ENCODE results near the gene LRRC75B. TPM values are rescaled to one million over a fixed set of nuclear protein-coding genes. Genes with fewer than 3 reads are reported as not detected.

Gene LRRC75B
- total and polyA plus RNA-seq, 2 donors from 2014 or later, result 23.4 to 47.6 TPM

GRCh38 chr22:24550902-24551435, 41.9 kb downstream of the LRRC75B start:
- H3K9me3 ChIP-seq (ENCODE audit: control insufficient read depth in 2 of 3, insufficient read depth in 1 of 3, low read length in 3 of 3), result no peaks in the 10 kb centered on the region
- peak overlapping the region in 1 of 3 donors; percentile 53 for H3K9ac ChIP-seq (ENCODE audit: low read length in 3 of 3)
- no peak for DNase-seq
- H3K27ac ChIP-seq (ENCODE audit: low read depth in 2 of 2, low read length in 2 of 2), result peak overlapping the region; percentile 82 to 83
- H3K4me1 ChIP-seq (ENCODE audit: control insufficient read depth in 2 of 3, insufficient read depth in 2 of 3, low read depth in 1 of 3, low read length in 3 of 3), result peaks cover 0 to 47% (median 39%) of the 10 kb centered on the region in 3 donors
- TF ChIP-seq CTCF (IDR thresholded peaks at IDR 0.05; ENCODE audit: borderline replicate concordance, extremely low read depth, insufficient read depth), result no peak
- peaks cover 11 to 30% (median 23%) of the 10 kb centered on the region in 3 donors for H3K36me3 ChIP-seq (ENCODE audit: control insufficient read depth in 2 of 3, insufficient read depth in 3 of 3, low read length in 3 of 3)
- no peaks in the 10 kb centered on the region for H3K27me3 ChIP-seq (ENCODE audit: control insufficient read depth, insufficient read depth, low read length)
- FAIRE-seq, result no peak
- peak overlapping the region in 1 of 3 donors; percentile 13 for H3K4me3 ChIP-seq (ENCODE audit: low read length in 3 of 3)
- intact Hi-C loops (cut with DNase I), result no loop called here

- H3K36me3 ChIP-seq (ENCODE audit: control insufficient read depth in 2 of 3, insufficient read depth in 3 of 3, low read length in 3 of 3), result peaks cover 11 to 30% (median 23%) of the 10 kb centered on the region in 3 donors
- intact Hi-C loops (cut with DNase I), result no loop called here
- H3K9me3 ChIP-seq (ENCODE audit: control insufficient read depth in 2 of 3, insufficient read depth in 1 of 3, low read length in 3 of 3), result no peaks in the 10 kb centered on the region
- peak overlapping the region; percentile 82 to 83 for H3K27ac ChIP-seq (ENCODE audit: low read depth in 2 of 2, low read length in 2 of 2)
- peak in 1 of 5 donors; percentile 89 for DNase-seq
- peak overlapping the region in 1 of 3 donors; percentile 53 for H3K9ac ChIP-seq (ENCODE audit: low read length in 3 of 3)
- no peak for TF ChIP-seq CTCF (IDR thresholded peaks at IDR 0.05; ENCODE audit: borderline replicate concordance, extremely low read depth, insufficient read depth)
- peaks cover 0 to 48% (median 39%) of the 10 kb centered on the region in 3 donors for H3K4me1 ChIP-seq (ENCODE audit: control insufficient read depth in 2 of 3, insufficient read depth in 2 of 3, low read depth in 1 of 3, low read length in 3 of 3)
- no peak for FAIRE-seq
- peak overlapping the region in 1 of 3 donors; percentile 13 for H3K4me3 ChIP-seq (ENCODE audit: low read length in 3 of 3)
- no peaks in the 10 kb centered on the region for H3K27me3 ChIP-seq (ENCODE audit: control insufficient read depth, insufficient read depth, low read length)
Measured at GRCh38 chr22:24550028-24550901, 42.6 kb downstream of the LRRC75B start.

GRCh38 chr22:24548812-24549211, 44.1 kb downstream of the LRRC75B start:
- intact Hi-C loops (cut with DNase I), result no loop called here
- Histone ChIP-seq H3K4me3 (ENCODE audit: low read length in 3 of 3) (no peak overlapping the region), H3K9me3 (ENCODE audit: control insufficient read depth in 2 of 3, insufficient read depth in 1 of 3, low read length in 3 of 3) (no peaks in the 10 kb centered on the region), H3K9ac (ENCODE audit: low read length in 3 of 3) (no peak overlapping the region), H3K36me3 (ENCODE audit: control insufficient read depth in 2 of 3, insufficient read depth in 3 of 3, low read length in 3 of 3) (peaks cover 11 to 38% (median 23%) of the 10 kb centered on the region in 3 donors), H3K27me3 (ENCODE audit: control insufficient read depth, insufficient read depth, low read length) (no peaks in the 10 kb centered on the region), H3K4me1 (ENCODE audit: control insufficient read depth in 2 of 3, insufficient read depth in 2 of 3, low read depth in 1 of 3, low read length in 3 of 3) (peaks cover 0 to 49% (median 48%) of the 10 kb centered on the region in 3 donors), H3K27ac (ENCODE audit: low read depth in 2 of 2, low read length in 2 of 2) (peak overlapping the region in 1 of 2 donors; percentile 68)
- no peak for TF ChIP-seq CTCF (IDR thresholded peaks at IDR 0.05; ENCODE audit: borderline replicate concordance, extremely low read depth, insufficient read depth)
- FAIRE-seq (no peak), DNase-seq (no peak)
